Stomach (tissue), 9 donors: Measurements from ENCODE around the gene TENM4. TPM values are rescaled to one million over a fixed set of nuclear protein-coding genes. Genes with fewer than 3 reads are reported as not detected.

ENCODE experiments used
- DNase-seq, 2 donors: peaks; one replicate each; pipeline versions ENCODE4 v3.0.0 to v3.0.0-alpha.2; 2013 to 2019
- H3K27ac ChIP-seq, 5 donors: fragments of 200-600 bp in 4 of 5; sonication (generic) in 4 of 5; one replicate each; pipeline ENCODE4 v1.5.1; 2013 to 2019; ENCODE audit warnings: mild to moderate bottlenecking in 1 of 5, moderate library complexity in 1 of 5
- H3K27me3 ChIP-seq, 3 donors: fragments of 200-600 bp; sonication (generic); one replicate each; pipeline ENCODE4 v1.5.1; 2017 to 2019; ENCODE audit warnings: mixed run types in 1 of 3
- H3K36me3 ChIP-seq, 4 donors: fragments of 200-600 bp; sonication (generic); 1 replicate in 3 of 4; 2 replicates in 1 of 4; pipeline ENCODE4 v1.5.1; 2016 to 2019
- H3K4me1 ChIP-seq, 4 donors: fragments of 200-600 bp; sonication (generic); one replicate each; pipeline ENCODE4 v1.5.1; 2016 to 2019
- H3K4me3 ChIP-seq, 4 donors: fragments of 200-600 bp; sonication (generic) in 3 of 4; one replicate each; pipeline ENCODE4 v1.5.1; 2016 to 2019; ENCODE audit warnings: mild to moderate bottlenecking in 1 of 4
- H3K9me3 ChIP-seq, 4 donors: fragments of 200-600 bp; sonication (generic); one replicate each; pipeline ENCODE4 v1.5.1; 2016 to 2019
- EP300 ChIP-seq: sonication (generic); formaldehyde crosslinking; IDR thresholded peaks from one replicate; pipeline ENCODE4 v1.6.1; 2017; ENCODE audit warnings: antibody characterized with exemption
- POLR2A ChIP-seq, 4 donors: fragments of 450-650 bp; IDR thresholded peaks; one replicate each; pipeline ENCODE4 v1.6.1; 2016; ENCODE audit warnings: antibody characterized with exemption in 4 of 4, control low read depth in 2 of 4, mild to moderate bottlenecking in 1 of 4, moderate library complexity in 1 of 4
- POLR2AphosphoS5 ChIP-seq, 3 donors: sonication (generic); formaldehyde crosslinking; IDR thresholded peaks; one replicate each; pipeline ENCODE4 v1.6.1; 2016; ENCODE audit warnings: antibody characterized with exemption in 3 of 3
- WGBS, 5 donors: extraction: QIAGEN DNeasy Blood & Tissue Kit in 3 of 5; methylation state at CpG; one replicate each; pipeline versions ENCODE4 v1.1.5 to v1.1.7; 2013 to 2018; 5-methylcytosine and 5-hydroxymethylcytosine counted together
- intact Hi-C: fragments of 100-400 bp; cut with DNase I; formaldehyde crosslinking; loops from one replicate; pipeline ENCODE4 v1.15.1; 2023; ENCODE audit warnings: low total_unique reads
- polyA plus RNA-seq, 3 donors: library from polyadenylated mRNA; stranded (reverse); fragments of 200-250 nt; gene quantifications; one replicate each; pipeline ENCODE4 v1.2.3, GENCODE V29; 2013
- total RNA-seq, 5 donors: library from RNA; depleted of rRNA; stranded (reverse); fragments of >200 nt; gene quantifications; one replicate each; pipeline versions ENCODE4 v1.1.0 to v1.2.3, GENCODE V29; 2014 to 2016
- TF ChIP-seq, protein P1 (sequence below), 7 experiments: fragments of 450-650 bp in 4 of 7; fragments of 200-600 bp in 3 of 7; sonication (generic) in 3 of 7; IDR thresholded peaks; one replicate each; pipeline ENCODE4 v1.5.1; 2016 to 2019; ENCODE audit warnings: antibody characterized with exemption in 7 of 7, control low read depth in 2 of 7, mild to moderate bottlenecking in 1 of 7
- donor health status: healthy with polysubstance abuse.
- donor health status: Bipolar disorder and iron deficiency.
- donor health status: healthy.

TENM4 gene
- total and polyA plus RNA-seq, 8 donors = 0.06 to 13.2 (median 0.87) TPM; not detected in 1

DNA sequence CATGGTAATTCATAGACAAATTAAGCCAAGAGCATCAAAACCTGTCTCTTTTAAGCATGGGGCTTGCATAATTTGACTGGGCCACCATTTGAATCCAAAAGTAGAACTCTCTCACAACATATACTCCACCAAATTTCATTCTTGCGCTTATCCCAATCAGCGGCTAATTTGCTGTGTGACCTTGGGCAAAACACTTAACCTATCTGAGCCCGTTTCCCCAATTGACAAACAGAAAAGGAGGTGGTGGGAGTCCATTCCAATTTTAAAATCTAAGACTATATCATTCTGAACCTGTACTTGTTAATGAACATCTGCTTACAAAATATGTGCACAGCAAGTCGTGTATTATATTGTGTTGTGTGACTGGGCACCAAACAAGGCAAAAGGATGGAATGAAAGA is 528.1 kb downstream of the TENM4 start:
- 90 to 97% (median 92%) methylated on average over 4 of the region's 4 CpGs for WGBS, 5 donors
- no peaks in the 10 kb centered on the region for H3K9me3 ChIP-seq
- H3K36me3 ChIP-seq = no peaks in the 10 kb centered on the region
- H3K4me1 ChIP-seq = no peaks in the 10 kb centered on the region
- no peak overlapping the region for H3K4me3 ChIP-seq
- peaks cover 0 to 8% (median 0%) of the 10 kb centered on the region in 3 donors for H3K27me3 ChIP-seq
- DNase-seq = no peak
- H3K27ac ChIP-seq = no peak overlapping the region
- no peak for TF ChIP-seq POLR2AphosphoS5 (IDR thresholded peaks at IDR 0.05)
- no peak for TF ChIP-seq EP300
- TF ChIP-seq POLR2A (IDR thresholded peaks at IDR 0.05) = no peak
- TF ChIP-seq, protein P1, sequence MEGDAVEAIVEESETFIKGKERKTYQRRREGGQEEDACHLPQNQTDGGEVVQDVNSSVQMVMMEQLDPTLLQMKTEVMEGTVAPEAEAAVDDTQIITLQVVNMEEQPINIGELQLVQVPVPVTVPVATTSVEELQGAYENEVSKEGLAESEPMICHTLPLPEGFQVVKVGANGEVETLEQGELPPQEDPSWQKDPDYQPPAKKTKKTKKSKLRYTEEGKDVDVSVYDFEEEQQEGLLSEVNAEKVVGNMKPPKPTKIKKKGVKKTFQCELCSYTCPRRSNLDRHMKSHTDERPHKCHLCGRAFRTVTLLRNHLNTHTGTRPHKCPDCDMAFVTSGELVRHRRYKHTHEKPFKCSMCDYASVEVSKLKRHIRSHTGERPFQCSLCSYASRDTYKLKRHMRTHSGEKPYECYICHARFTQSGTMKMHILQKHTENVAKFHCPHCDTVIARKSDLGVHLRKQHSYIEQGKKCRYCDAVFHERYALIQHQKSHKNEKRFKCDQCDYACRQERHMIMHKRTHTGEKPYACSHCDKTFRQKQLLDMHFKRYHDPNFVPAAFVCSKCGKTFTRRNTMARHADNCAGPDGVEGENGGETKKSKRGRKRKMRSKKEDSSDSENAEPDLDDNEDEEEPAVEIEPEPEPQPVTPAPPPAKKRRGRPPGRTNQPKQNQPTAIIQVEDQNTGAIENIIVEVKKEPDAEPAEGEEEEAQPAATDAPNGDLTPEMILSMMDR (IDR thresholded peaks at IDR 0.05) = no peak
- intact Hi-C loops = no loop called here

DNA sequence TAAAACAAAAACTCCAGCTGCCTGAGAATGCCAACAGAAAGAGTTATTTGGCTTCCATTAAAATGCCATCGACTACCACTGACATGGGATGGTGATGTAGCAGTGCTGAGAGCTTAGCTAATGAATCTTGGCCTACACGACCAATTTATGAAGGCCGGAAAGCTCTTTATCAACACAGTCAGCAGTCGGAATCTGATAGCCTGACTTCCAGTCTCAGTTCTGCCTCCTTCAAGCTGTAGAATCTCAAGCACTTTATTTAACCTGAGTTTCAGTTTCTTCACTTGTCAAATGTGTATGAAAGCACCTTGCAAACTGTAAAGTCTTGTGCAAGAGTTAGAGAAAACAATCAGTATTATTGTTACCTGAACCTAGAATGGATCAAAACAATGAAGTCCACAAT is 530.5 kb downstream of the TENM4 start:
- 65 to 81% (median 71%) methylated on average over 4 of the region's 4 CpGs for WGBS, 5 donors

DNA sequence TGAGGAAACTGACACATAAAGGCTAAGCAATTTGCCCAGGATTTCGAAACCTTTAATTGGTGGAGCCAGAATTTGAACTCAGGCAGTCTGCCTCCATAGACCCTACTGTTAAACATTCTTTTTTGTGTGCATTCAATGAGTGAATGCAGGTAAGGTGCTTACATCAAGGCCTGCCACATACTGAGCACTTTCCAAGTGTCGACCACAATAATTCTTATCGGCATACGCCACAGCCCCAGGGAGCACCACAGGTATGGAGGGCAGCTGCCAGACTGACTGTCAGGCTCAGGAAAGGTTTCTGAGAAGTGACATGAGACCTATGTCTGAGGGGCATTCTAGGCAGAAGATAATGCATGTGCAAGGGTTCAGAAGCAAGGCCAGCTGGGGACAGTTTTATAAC is 531.4 kb downstream of the TENM4 start:
- 93 to 99% (median 96%) methylated on average over 4 of the region's 4 CpGs for WGBS, 5 donors
- intact Hi-C loops = no loop called here
- no peak for TF ChIP-seq EP300
- no peak for TF ChIP-seq POLR2A (IDR thresholded peaks at IDR 0.05)

More for the DNA sequence above, 530.5 kb downstream of the TENM4 start:
- DNase-seq = no peak
- H3K4me1 ChIP-seq = no peaks in the 10 kb centered on the region
- no peak overlapping the region for H3K27ac ChIP-seq
- no peak overlapping the region for H3K4me3 ChIP-seq
- H3K27me3 ChIP-seq = peaks cover 0 to 8% (median 0%) of the 10 kb centered on the region in 3 donors
- no peaks in the 10 kb centered on the region for H3K36me3 ChIP-seq
- TF ChIP-seq POLR2A (IDR thresholded peaks at IDR 0.05) (no peak), POLR2AphosphoS5 (IDR thresholded peaks at IDR 0.05) (no peak), EP300 (no peak)
- TF ChIP-seq, protein P1 (IDR thresholded peaks at IDR 0.05) = no peak
- intact Hi-C loops = no loop called here
- H3K9me3 ChIP-seq = no peaks in the 10 kb centered on the region

DNA sequence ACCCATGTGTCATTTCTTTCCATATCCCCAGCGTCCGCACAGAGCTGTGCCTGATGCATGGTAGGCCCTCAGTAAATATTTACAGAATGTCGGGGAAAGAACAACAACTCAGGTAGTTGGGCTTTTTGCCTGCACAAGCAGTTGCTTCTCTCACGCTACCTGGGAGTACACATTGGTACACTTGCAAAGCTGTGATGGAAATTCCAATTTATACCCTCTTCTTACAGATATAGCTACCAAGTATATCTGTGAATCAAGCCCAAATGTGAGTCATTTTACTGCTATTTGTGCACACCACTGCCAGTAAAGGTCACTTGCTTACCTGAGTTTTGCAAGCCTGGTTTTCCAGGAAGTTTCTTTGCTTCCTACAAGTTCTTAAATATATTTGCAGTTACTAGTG is 533.2 kb downstream of the TENM4 start:
- no peaks in the 10 kb centered on the region for H3K9me3 ChIP-seq
- H3K27ac ChIP-seq = no peak overlapping the region

More for the DNA sequence above, 531.4 kb downstream of the TENM4 start:
- Histone ChIP-seq H3K27me3 (peaks cover 0 to 8% (median 0%) of the 10 kb centered on the region in 3 donors), H3K9me3 (no peaks in the 10 kb centered on the region), H3K4me3 (no peak overlapping the region), H3K27ac (no peak overlapping the region), H3K36me3 (no peaks in the 10 kb centered on the region), H3K4me1 (no peaks in the 10 kb centered on the region)
- no peak for DNase-seq

DNA sequence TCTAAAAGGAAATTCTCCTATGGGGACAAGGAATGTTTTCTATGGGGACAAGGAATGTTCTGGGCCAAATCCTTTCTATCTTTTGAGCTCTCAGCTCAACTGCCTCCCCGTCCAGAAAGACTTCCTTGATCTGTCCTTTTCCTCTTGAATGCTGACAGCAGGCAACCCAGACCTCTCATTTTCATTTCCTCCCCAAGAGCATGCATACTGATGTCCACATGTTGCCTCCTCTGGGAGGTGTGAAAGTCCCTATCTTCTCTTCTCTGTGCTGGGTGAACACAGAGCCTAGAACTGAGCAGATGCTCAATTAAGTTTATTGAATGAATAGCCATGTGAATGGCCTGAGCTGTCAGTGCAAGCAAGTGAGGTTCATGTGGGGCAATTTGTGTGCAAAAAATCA is 534.3 kb downstream of the TENM4 start:
- H3K27ac ChIP-seq = no peak overlapping the region
- no peaks in the 10 kb centered on the region for H3K9me3 ChIP-seq
- H3K4me1 ChIP-seq = no peaks in the 10 kb centered on the region
- no peak overlapping the region for H3K4me3 ChIP-seq
- 56 to 83% (median 74%) methylated on average over 1 of the region's 1 CpG for WGBS, 5 donors
- intact Hi-C loops = no loop called here
- no peak for DNase-seq
- H3K36me3 ChIP-seq = no peaks in the 10 kb centered on the region
- peaks cover 0 to 7% (median 0%) of the 10 kb centered on the region in 3 donors for H3K27me3 ChIP-seq
- TF ChIP-seq POLR2A (IDR thresholded peaks at IDR 0.05) = no peak
- no peak for TF ChIP-seq EP300

More for the DNA sequence above, 533.2 kb downstream of the TENM4 start:
- Histone ChIP-seq H3K4me3 (no peak overlapping the region), H3K4me1 (no peaks in the 10 kb centered on the region), H3K36me3 (no peaks in the 10 kb centered on the region), H3K27me3 (peaks cover 0 to 13% (median 0%) of the 10 kb centered on the region in 3 donors)
- no peak for DNase-seq
- TF ChIP-seq EP300 = no peak
- TF ChIP-seq POLR2AphosphoS5 (IDR thresholded peaks at IDR 0.05) = no peak
- TF ChIP-seq, protein P1 (IDR thresholded peaks at IDR 0.05) = no peak
- no peak for TF ChIP-seq POLR2A (IDR thresholded peaks at IDR 0.05)
- 20 to 75% (median 36%) methylated on average over 4 of the region's 4 CpGs for WGBS, 5 donors
- intact Hi-C loops = no loop called here
